Activated naive CD8-positive, alpha-beta T cell (primary cell): ENCODE results near the gene ZDHHC12.

Source experiments
- H3K27ac Mint-ChIP-seq: one replicate; pipeline ENCODE4 v1.8.0; 2021; ENCODE audit warnings: mixed read lengths
- H3K27me3 Mint-ChIP-seq: one replicate; pipeline ENCODE4 v1.8.0; 2021; ENCODE audit warnings: mixed read lengths
- H3K36me3 Mint-ChIP-seq: one replicate; pipeline ENCODE4 v1.8.0; 2021; ENCODE audit warnings: mixed read lengths
- H3K4me1 Mint-ChIP-seq: one replicate; pipeline ENCODE4 v1.8.0; 2021; ENCODE audit warnings: low read depth, mixed read lengths
- H3K4me3 Mint-ChIP-seq: one replicate; pipeline ENCODE4 v1.8.0; 2021; ENCODE audit warnings: mild to moderate bottlenecking, mixed read lengths
- H3K9me3 Mint-ChIP-seq: one replicate; pipeline ENCODE4 v1.8.0; 2021; ENCODE audit warnings: low read depth, mixed read lengths

The ZDHHC12 gene

GRCh38 chr9:128723866-128724743 lies at the start of gene ZDHHC12:
TSS of gene ZDHHC12 (minus strand) at chr9:128724127. CDS start at chr9:128724093, 34 bp downstream.
- Mint-ChIP-seq H3K4me3 (peak within 1 kb of the TSS; percentile 92), H3K27me3 (no peaks in the 10 kb centered on the region), H3K36me3 (no peaks in the 10 kb centered on the region), H3K9me3 (no peaks in the 10 kb centered on the region), H3K27ac (peak within 1 kb of the TSS; percentile 90), H3K4me1 (peaks cover 28% of the 10 kb centered on the region)

DNA sequence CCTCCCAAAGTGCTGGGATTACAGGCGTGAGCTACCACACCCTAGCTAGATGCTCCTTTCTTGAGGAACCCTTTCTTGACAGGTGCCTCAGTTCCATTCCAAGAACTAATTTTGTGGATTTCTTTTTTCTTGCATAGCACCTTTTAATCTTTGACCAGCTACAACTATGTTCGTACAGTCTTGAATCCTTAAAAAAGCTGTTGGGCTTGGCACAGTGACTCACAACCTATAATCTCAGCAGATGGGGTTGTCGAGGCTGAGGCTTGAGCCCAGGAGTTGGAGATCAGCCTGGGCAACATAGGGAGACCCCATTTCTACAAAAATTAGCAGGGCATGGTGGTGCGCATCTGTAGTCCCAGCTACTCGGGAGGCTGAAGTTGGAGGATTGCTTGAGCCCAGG lies 49.1 kb upstream of the ZDHHC12 start:
- Mint-ChIP-seq H3K4me3 (peak overlapping the region; percentile 79), H3K27me3 (no peaks in the 10 kb centered on the region), H3K36me3 (no peaks in the 10 kb centered on the region), H3K9me3 (no peaks in the 10 kb centered on the region), H3K4me1 (peaks cover 28% of the 10 kb centered on the region), H3K27ac (no peak overlapping the region)

GRCh38 chr9:128771745-128772519 lies 48.0 kb upstream of the ZDHHC12 start, which contains the start of gene ZER1:
TSS of gene ZER1 (minus strand) at chr9:128771927. CDS start at chr9:128755565, 16,362 bp downstream.
- Mint-ChIP-seq H3K9me3 (no peaks in the 10 kb centered on the region), H3K36me3 (no peaks in the 10 kb centered on the region), H3K4me3 (peak within 1 kb of the TSS; percentile 95), H3K4me1 (peaks cover 31% of the 10 kb centered on the region), H3K27me3 (no peaks in the 10 kb centered on the region), H3K27ac (peak within 1 kb of the TSS; percentile 91)

DNA sequence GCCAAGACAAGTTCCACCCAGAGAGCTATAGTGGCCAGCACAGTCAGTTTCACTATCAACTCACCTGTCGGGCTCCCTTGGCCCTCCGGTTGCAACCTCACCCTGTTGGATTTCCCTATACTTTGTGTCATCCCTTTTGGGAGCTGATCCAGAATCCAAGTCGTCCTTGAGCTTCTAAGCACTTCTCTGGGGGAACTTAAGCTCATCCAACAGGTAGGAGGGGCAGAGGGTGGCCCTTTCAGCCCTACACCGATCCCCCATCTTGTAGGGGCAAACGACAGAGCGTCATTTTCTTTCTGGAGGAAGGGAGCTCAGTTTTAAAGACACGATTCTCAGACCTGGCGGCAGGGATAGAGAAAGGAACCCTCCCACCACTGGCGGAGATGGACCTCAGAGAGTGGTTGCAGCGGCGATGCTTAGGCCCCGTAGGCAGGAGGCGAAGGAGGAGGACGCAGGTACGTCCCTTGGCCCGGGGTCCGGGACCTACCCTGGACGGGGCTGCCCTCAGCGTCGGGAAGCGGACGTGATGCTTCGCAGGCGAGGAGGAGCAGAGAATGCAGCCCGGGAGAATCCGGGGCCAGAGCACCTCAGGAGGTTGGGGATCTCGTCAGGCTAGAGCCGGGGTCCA lies 47.3 kb upstream of the ZDHHC12 start:
- Mint-ChIP-seq H3K27me3 (no peaks in the 10 kb centered on the region), H3K9me3 (no peaks in the 10 kb centered on the region), H3K36me3 (no peaks in the 10 kb centered on the region), H3K27ac (peak overlapping the region; percentile 91), H3K4me1 (peaks cover 31% of the 10 kb centered on the region), H3K4me3 (peak overlapping the region; percentile 95)

DNA sequence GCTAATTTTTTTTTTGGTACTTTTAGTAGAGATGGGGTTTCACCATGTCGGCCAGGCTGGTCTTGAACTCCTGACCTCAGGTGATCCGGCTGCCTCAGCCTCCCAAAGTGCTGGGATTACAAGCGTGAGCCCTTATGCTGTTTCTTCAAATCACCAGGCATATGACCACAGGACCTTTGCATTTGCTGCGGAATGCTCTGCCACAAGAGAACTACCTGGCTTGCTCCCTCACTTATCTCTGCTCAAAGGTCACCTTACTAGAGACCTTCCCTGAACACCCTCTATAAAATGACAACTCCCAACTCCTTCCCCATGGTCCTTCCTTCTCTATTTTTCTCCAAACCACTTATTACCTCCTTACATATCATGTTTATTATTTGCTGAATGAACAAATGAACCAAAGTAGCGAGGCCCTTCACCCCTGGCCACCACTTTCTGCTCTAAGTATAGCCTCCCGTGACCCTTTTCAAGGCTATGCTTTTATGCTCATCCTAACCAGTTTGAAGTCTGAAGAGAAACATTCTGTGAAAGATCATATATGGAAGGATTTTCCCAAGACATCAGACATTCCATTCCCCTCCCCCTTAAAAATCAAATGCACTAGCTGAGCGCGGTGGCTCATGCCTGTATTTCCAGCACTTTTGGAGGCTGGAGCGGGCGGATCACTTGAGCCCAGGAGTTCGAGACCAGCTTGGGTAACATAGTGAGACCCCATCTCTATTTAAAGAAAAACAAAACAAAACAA lies 46.5 kb upstream of the ZDHHC12 start:
- no peaks in the 10 kb centered on the region for H3K27me3 Mint-ChIP-seq
- H3K4me3 Mint-ChIP-seq, result peak overlapping the region; percentile 95
- no peaks in the 10 kb centered on the region for H3K36me3 Mint-ChIP-seq
- H3K9me3 Mint-ChIP-seq, result no peaks in the 10 kb centered on the region
- peaks cover 31% of the 10 kb centered on the region for H3K4me1 Mint-ChIP-seq
- peak overlapping the region; percentile 91 for H3K27ac Mint-ChIP-seq

- H3K9me3 Mint-ChIP-seq, result no peaks in the 10 kb centered on the region
- no peak overlapping the region for H3K4me3 Mint-ChIP-seq
- H3K36me3 Mint-ChIP-seq, result no peaks in the 10 kb centered on the region
- no peaks in the 10 kb centered on the region for H3K27me3 Mint-ChIP-seq
- H3K27ac Mint-ChIP-seq, result no peak overlapping the region
- peaks cover 34% of the 10 kb centered on the region for H3K4me1 Mint-ChIP-seq
Observed at GRCh38 chr9:128768606-128769005, 44.7 kb upstream of the ZDHHC12 start.

DNA sequence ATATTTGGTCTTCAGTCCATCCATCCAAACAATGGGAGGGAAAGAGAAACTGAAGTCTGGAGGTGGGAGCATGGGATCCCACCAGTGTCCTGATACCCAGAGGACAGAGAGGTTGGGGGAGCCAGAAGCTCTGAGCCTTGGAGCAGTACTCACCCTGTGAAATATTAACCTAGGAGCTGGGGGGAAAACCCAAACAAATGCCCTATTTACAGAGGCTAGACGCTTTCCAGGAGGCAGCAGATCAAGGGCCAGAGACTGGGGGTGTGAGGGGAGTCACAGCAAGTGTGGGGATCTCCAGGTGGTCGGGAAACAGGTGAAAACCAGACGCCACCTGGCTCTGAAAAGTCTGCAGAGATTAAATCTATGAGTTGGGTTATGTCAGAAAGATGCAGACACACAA lies 41.6 kb upstream of the ZDHHC12 start:
- no peaks in the 10 kb centered on the region for H3K27me3 Mint-ChIP-seq
- peaks cover 26% of the 10 kb centered on the region for H3K4me1 Mint-ChIP-seq
- no peaks in the 10 kb centered on the region for H3K36me3 Mint-ChIP-seq
- H3K4me3 Mint-ChIP-seq, result no peak overlapping the region
- no peaks in the 10 kb centered on the region for H3K9me3 Mint-ChIP-seq
- no peak overlapping the region for H3K27ac Mint-ChIP-seq

GRCh38 chr9:128764361-128764760 lies 40.4 kb upstream of the ZDHHC12 start:
- Mint-ChIP-seq H3K27me3 (no peaks in the 10 kb centered on the region), H3K9me3 (no peaks in the 10 kb centered on the region), H3K27ac (no peak overlapping the region), H3K4me3 (no peak overlapping the region), H3K4me1 (peaks cover 17% of the 10 kb centered on the region), H3K36me3 (no peaks in the 10 kb centered on the region)

- no peaks in the 10 kb centered on the region for H3K36me3 Mint-ChIP-seq
- no peaks in the 10 kb centered on the region for H3K27me3 Mint-ChIP-seq
- no peak overlapping the region for H3K27ac Mint-ChIP-seq
- no peak overlapping the region for H3K4me3 Mint-ChIP-seq
- no peaks in the 10 kb centered on the region for H3K9me3 Mint-ChIP-seq
- H3K4me1 Mint-ChIP-seq, result peaks cover 10% of the 10 kb centered on the region
Observed at GRCh38 chr9:128762671-128763449, 38.9 kb upstream of the ZDHHC12 start.

DNA sequence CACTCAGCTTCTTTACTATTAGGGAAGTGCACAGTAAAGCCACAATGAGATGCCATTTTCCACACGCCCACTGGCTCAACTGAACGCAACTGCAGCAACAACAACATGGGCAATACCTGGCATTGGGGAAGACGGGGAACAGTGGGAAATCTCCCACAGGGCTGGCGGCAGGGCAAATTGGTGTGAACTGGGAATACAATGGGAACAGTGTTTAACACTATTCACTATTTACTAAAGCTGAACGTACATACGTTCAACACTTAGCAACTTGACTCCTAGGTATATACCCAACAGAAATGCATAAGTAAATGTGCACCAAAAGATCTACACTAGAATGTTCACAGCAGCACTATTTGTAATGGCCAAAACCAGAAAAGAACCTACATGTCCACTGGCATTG lies 33.7 kb upstream of the ZDHHC12 start:
- Mint-ChIP-seq H3K9me3 (no peaks in the 10 kb centered on the region), H3K4me3 (no peak overlapping the region), H3K4me1 (peaks cover 5% of the 10 kb centered on the region), H3K36me3 (no peaks in the 10 kb centered on the region), H3K27ac (no peak overlapping the region), H3K27me3 (no peaks in the 10 kb centered on the region)

DNA sequence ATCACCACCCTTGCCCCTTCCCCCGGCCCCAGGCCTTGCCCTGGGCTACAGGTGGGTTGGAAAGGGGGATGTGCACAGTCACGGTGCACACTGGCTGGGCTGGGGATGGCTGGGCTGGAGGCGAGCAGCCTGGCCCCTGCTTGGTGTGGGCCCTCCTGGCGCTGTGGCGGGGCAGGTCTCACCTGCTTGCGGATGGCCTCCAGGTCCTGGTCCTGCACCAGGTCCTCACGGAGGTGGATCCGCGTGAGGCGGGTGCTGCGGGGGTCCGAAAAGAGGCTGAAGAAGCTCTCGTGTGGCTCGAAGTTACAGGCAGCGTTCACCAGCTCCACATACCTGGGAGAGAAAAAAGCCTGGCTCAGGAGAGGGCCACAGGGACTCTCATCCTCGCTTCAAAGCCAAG lies 29.7 kb upstream of the ZDHHC12 start:
- no peaks in the 10 kb centered on the region for H3K36me3 Mint-ChIP-seq
- H3K27me3 Mint-ChIP-seq, result no peaks in the 10 kb centered on the region
- no peaks in the 10 kb centered on the region for H3K9me3 Mint-ChIP-seq
- no peak overlapping the region for H3K4me3 Mint-ChIP-seq
- H3K4me1 Mint-ChIP-seq, result peaks cover 5% of the 10 kb centered on the region
- H3K27ac Mint-ChIP-seq, result no peak overlapping the region

GRCh38 chr9:128750926-128751595 lies 27.1 kb upstream of the ZDHHC12 start:
- H3K9me3 Mint-ChIP-seq, result no peaks in the 10 kb centered on the region

GRCh38 chr9:128747241-128747640 lies 23.3 kb upstream of the ZDHHC12 start:
- Mint-ChIP-seq H3K27me3 (no peaks in the 10 kb centered on the region), H3K4me1 (no peaks in the 10 kb centered on the region), H3K4me3 (no peak overlapping the region), H3K36me3 (no peaks in the 10 kb centered on the region), H3K9me3 (no peaks in the 10 kb centered on the region), H3K27ac (no peak overlapping the region)

More at GRCh38 chr9:128750926-128751595, 27.1 kb upstream of the ZDHHC12 start:
- Mint-ChIP-seq H3K27me3 (no peaks in the 10 kb centered on the region), H3K36me3 (no peaks in the 10 kb centered on the region), H3K4me1 (no peaks in the 10 kb centered on the region), H3K4me3 (no peak overlapping the region), H3K27ac (no peak overlapping the region)
